NCI-H1436 treated with DMSO at 0.1 percent for 48 hours (cell line): ENCODE data around the gene CHRNA7.

Experiments used
- DNase-seq: peaks from one replicate; lab custom pipeline; 2025; lab: John Stamatoyannopoulos, UW

CHRNA7 gene

DNA sequence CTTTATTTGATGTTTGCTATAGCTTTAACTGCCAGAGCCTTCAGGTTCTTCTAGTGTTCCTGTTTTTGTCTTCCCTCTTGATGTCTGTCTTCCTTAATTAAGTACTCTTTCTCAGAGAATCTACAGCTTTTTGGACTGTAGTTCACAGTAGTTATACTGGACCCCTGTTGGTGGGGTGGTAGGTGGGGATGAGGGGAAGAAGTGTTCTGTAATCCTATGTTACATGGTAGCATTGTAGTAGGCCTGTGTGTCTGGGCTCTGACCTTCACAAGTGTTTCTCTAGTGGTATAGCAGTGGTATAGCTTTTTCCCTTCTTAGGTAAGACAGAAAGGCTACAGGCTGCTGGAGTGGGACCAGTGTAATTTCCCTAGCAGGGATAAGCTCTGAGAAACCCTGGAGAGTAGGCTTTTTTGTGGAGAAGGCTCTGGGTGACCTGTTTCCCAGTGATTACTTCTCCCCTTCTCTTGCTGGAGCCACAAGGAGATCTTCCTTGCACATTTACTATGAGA, 59.6 kb downstream of the CHRNA7 start:
- DNase-seq: no peak

GRCh38 chr15:32091505-32092380, 61.4 kb downstream of the CHRNA7 start:
- DNase-seq: no peak

GRCh38 chr15:32096213-32096612, 65.9 kb downstream of the CHRNA7 start:
- DNase-seq: no peak

DNA sequence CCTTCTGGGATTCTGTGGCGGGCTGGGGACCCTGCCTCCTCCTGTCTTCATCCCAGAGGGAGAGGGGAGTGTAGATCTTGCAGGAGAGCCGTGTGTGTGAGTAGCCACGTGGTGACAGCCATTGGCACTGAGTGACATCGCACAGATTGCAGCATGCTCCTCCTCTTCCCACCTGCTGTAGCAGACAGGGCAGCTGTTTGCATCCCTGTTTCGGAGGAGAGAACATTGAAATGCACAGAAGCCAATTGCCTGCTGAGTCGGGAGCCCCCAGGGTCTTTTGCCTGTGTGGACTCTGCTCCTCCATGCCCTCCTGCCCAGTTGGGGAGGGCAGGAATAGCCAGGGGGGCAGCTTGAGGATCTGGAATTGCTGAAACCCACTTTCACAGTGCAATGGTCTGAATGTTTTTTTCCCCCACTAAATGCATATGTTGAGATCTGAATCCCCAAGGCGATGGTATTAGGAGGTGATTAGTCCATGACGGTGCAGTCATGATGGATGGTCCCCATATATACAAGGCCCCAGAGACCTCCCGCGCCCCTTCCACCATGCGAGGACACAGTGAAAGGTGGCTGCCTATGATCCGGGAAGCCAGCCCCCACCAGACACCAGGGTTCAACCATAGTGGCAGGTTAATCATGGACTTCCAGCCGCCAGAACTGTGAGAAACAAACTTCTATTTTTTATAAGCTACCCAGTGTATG, 66.8 kb downstream of the CHRNA7 start:
- DNase-seq: no peak

DNA sequence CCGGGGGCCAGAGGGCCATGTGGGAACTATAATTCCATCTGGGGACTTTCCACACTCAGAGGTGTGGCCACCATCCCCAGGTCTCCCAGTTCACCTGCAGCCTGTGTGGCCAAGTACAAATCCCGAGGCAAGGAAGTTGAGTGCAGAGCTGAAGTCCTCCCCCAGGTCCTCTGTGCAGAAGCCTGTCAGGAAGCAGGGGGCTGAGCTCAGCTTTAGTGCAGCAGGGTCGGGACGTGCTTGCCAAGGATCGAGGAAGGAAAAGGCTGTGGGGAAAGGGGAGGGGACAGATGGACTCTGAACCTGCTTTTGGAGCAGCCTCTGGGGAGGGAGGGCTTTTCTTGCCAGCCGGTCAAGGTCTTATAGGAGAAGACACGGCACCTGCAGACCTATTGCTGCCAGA, 67.7 kb downstream of the CHRNA7 start:
- no peak for DNase-seq

DNA sequence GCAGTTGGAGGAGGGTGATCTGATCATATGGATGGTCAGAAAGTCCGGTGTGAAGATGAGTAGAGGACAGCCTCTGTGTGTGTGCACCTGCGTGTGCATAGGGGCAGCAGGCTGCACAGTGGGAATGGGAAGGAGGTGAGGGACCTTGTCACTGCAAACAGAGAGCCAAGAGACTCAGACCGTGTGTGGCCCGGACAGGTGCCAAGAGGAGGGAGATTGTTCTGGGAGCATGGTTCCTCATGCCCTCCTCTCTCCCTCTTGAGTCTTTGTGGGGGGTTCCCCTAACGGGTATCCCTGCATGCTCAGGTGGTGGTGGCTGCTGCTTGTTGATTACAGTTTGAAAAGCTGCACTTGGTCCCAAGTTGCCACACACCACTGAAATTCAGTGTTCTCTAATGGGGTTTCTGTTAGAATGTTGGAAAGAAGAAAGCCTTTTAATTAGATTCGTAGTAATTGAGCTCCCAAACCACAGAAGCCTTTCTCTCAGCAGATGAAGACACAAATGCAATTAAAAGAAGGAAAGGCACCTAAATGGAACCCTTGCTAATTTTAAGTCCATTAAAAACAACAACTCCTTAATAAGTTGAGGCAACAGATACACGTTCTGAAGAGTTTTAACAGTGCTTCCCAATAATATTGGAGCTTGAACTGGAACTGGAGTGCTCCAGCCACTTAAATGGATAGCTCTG, 68.9 kb downstream of the CHRNA7 start:
- no peak for DNase-seq

DNA sequence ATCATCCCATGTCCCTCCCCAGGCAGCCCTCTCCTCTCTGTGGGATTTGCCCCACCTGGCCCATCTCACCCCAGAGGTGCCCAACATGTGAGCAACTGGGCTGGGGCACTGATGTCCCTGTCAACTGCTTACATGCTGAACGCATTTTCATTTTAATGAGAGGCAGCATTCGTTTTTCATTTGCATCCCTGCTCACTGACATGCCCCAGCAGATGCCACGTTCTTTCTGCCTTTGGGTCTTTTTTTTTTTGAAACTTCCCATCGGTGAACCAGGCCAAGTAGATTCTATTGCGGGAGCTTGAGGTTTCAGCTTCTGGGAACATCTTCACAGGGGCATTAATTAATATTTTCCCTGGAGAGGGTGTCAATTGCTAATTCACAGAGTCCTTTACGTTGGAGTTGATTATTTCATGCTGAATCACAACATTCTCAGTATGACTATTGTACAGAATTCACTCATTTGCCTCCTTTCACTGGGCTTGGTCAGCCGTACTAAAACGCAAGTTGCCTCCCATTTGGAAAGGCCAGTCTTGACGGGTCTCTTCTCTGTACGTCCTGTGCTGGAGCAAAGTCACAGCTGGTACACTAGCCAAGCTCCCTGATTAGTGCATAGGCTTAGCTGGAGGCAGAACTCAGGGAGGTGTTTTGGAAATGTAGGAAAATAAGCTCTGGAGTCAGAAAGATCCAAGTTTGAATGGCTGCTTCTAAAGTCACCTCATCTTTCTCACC, 69.8 kb downstream of the CHRNA7 start:
- DNase-seq: no peak

DNA sequence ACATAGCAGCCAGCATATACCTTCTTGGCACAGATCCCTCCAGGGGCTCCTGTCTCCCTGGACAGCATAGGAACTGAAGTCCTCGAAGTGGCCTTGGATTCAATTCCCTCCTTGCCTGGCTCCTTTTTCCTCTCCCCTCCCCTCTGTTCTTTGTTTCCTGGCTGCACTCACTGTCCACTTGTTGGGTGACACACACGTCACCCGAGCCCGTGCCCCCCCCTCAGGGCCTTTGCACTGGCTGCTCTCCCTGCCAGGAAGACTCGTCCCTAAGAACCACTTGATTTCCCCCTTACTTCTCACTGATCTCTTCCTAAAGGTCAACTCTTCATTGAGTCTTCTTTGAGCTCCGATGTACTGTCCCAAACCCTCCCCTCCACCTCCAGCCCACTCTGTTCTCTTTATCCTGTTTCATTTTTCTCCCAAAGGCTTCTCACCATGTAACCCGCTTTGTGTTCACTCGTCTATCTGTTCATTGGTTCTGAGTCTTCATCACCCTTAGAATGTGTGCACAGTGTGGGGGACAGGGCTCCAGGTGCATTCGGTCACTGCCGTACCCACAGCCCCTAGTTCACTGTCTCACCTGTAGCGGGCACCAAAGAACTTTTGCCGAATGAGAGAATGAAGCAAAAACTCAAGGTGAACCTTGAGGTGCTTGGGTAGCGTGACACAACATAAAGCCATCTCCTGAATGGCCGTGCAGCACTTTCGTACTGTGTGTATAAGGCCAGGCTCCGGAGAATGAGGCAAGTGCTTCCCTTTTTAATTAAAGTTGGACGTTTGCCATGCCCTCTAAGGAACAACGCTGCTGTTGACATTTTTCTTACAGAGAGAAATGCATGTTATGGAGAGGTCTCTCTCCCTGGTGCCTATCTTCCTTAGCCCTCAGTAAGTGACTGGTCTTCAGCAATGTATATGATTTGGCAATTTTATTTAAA, 74.0 kb downstream of the CHRNA7 start:
- no peak for DNase-seq

DNA sequence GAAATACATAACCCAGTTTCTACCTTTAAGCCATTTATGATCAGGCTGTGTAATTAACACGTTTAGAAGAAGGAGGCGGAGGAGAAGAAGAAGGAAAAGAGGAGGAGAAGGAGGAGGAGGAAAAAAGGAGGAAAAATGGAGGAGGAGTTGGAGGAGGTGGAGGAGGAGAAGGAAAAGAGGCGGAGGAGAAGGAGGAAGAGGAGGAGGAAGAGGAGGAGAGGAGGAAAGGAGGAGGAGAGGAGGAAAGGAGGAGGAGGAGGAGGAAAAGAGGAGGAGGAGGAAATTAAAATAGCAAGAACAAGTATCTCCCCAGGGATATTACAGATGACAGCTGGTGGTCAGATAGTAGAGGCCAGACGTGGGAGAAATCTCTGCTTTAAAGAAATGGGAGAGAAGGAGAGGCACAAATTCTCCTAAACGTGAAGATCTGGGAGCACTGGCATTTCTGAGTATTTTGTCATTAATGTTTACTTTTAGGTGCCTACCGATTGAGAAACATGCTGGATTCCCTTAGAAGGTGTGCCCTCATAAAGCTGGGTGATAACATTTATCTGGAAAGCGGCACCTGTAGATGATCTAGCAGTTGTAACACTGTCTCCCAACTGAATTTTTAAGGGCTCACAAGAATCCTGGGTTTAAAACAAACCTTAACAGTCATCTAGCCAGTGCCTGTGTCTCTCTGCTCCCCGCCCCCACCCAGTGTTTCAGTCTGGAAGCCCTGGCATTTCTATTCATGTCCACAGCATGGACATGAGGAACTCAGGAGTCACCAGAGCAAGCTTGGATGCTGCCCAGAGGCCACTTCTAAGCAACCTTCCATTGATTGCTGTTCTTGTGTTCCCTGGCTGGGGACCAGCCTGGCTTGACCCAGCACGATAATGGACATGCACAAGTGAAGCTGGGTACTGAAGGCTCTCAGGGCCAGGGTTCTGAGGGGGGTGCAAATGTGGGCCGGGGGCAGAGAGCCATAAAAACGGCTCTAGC, 75.2 kb downstream of the CHRNA7 start:
- no peak for DNase-seq

DNA sequence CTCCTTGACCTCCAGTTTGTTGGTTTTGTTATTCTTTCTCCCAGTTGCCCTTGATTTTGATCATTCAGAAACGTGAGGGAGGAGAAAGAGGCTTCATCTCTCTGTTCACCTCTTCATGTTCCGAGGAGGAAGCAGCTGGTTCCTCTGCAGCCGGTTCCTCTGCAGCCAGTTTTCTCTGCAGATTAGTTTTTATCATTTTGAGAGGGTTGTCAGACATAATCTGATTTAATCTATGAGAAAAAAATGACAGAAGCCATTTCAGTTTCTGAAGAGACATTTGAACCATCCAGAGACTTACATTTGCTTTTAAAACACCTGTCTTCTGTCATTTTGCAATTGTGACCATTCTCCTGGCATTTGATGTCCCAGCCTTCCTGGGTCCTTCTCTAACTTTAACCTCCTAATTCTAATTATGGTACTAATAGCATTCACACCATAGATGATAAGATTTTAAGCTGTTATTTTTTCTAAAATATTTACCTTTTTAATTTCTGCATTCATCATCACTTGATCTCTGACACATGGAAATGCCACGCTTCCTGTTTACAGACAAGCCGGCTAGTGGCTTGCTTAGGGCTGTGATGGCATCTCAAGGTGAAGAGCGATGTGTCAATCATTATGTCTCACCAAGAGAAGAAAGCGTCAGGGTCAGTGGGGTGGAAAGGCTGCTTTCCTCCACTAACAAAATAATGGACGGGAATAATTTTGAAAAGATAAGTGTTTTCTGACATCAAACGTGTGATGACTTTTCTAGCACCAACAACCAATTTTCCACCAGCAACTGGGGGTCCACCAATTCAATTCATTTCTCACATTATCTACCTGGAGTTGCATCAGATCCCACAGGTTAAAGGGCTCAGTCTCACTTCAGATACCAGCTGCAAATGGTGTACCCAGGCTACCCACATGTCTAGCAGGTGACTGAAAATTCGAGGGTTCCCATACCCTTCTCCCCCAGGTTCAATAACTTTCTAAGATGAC, 76.4 kb downstream of the CHRNA7 start:
- no peak for DNase-seq

GRCh38 chr15:32107477-32108080, 77.3 kb downstream of the CHRNA7 start:
- DNase-seq: no peak

GRCh38 chr15:32108661-32109060, 78.3 kb downstream of the CHRNA7 start:
- no peak for DNase-seq

- no peak for DNase-seq
Observed at GRCh38 chr15:32112101-32112500, 81.8 kb downstream of the CHRNA7 start.

- no peak for DNase-seq
Observed at GRCh38 chr15:32113224-32113623, 82.9 kb downstream of the CHRNA7 start.

DNA sequence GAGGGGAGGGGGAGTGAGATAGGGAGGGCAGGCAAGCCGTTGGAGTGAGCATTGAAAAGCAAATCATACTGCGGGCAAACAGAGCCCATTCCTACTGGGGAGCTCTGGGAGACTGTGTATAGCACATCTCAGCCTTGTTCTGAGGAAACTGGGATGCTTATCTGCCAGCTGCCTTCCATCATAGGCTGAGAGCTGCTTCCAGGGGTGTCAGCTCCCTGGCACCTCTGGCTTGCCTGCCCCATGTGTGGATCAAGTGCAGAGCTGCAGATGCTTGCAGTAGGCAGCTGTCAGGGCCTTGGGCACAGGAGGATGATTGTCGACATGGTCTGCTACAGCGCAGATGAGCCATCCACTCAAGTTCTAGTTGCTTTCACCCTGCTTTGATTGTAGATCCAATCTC, 86.8 kb downstream of the CHRNA7 start:
- no peak for DNase-seq

DNA sequence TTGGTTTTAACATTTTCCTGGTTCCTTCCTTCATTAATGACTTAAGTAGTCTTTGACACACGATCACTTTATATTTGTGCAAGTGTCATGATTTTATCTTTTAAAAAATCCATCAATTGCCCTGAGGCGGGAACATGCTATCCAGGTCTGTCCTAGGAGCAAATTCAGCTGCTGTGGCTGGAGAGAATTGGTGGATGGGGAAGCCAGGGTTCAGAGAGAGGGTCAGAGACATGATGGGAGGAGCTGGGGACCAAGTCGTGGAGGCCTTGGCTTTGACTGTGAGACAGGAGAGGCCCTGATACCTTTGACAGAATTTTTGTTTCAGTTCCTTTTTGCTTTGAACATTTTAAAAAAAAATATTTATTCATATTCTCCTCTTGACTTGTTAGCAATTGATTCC, 89.0 kb downstream of the CHRNA7 start:
- no peak for DNase-seq

GRCh38 chr15:32119694-32120330, 89.5 kb downstream of the CHRNA7 start:
- DNase-seq: no peak
